HG03469 (cell line): Measurements from ENCODE around the gene MYL2.

ENCODE experiments used
- ATAC-seq: cut with Tn5 transposase; IDR thresholded peaks from one replicate; pipeline ENCODE4 v1.9.1; 2021; ENCODE audit warnings: mild to moderate bottlenecking, moderate library complexity, moderate number of reproducible peaks; ENCODE audit not compliant: unreplicated experiment

MYL2 gene

DNA sequence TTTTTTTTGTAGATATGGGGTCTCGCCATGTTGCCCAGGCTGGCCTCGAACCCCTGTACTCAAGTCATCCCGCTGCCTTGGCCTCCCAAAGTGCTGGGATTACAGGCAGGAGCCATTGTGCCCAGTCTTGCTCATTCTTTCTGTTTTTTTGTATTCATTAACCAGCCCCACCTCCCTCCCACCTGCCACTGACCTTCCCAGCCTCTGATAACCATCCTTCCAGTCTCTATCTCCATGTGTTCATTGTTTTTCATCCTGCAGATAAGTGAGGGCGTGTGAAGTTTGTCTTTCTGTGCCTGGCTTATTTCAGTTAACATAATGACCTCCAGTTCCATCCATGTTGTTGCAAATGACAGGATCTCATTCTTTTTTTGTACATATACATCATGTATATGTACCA, 19.0 kb downstream of the MYL2 start:
- ATAC-seq: no peak

- ATAC-seq: no peak
Measured at GRCh38 chr12:110896559-110896958, 23.8 kb downstream of the MYL2 start.

DNA sequence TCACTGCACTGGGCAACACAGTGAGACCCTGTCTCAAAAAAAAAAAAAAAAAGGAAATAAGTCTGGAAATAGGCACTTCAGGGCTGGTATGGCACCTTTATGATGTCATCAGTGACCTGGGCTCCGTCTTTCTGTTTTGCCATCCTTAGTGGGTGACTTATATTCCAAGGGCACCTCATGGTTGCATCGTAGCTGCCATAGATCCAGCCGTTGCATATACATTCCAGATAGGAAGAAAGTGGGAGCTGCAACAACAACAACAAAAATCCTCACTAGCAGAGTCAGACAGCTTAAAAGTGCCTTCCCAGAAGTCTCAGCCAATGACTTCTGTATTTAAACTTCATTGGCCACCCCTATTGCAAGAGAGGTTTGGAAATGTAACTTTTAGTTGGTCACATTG, 26.4 kb downstream of the MYL2 start:
- no peak for ATAC-seq

DNA sequence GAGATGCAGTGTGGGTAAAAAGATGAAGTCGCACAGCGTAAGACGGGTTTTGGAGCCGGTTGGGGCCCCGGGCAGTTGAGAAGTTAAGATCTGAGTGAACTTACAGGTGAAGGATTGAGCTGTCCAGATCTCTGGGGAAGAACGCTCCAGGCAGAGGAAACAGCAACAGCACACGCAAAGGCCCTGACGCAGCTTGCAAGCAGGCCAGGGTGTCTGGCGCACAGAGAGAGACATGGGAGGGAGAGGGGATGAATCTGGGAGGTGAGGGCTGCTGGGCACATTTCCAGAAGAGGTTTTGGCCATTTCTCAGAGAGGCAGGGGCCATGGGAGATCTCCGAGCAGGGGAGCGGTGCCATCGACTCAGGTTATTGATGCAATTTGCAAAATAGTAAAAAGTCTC, 31.0 kb downstream of the MYL2 start:
- no peak for ATAC-seq

GRCh38 chr12:110888256-110888991, 32.0 kb downstream of the MYL2 start:
- no peak for ATAC-seq

DNA sequence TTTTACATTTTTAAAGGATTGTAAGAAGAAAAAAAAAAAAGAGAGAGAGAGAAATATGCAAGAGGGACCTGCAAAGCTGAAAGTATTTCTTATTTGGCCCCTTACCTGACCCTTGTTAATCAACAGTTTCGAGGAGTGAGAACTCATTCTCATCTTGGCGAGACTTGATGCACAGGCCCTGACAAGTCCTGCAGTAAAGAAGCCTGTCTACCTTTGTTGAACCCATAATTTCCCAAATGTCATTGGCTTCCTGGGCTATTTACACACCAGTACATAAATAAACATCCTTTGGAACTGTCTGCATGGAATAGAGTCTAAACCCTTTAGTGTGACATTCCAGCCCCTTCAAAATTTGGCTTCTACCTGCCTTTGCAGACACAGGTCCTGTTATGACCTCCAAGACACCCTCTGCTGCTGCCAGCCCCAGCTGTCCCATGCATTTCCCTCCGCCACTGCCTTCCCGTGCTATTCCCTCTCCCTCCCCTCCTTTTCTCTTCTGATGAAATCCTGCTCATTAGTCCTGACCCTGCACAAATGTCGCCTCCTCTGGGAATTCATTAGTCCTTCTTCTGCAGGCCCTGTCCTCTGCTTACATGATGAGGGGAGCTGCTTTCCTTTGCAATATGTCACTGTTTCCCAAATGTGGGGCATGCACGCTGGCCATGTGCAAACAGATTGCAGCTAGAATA, 35.1 kb downstream of the MYL2 start:
- no peak for ATAC-seq

DNA sequence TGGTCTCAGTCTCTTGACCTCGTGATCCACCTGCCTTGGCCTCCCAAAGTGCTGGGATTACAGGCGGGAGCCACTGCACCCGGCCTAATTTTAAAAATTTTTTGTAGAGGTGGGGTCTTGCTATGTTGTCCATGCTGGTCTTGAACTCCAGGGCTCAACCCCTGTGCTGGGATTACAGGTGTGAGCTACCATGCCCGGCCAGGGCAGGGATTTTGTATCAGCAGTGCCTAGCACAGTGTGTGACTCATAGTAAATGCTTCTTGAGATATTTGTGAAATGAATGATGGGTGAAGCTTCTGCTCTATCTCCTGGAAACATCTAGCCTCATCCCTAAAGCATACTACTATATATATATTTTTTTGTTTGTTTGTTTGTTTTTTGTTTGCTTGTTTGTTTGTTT, 37.1 kb downstream of the MYL2 start:
- ATAC-seq: no peak

DNA sequence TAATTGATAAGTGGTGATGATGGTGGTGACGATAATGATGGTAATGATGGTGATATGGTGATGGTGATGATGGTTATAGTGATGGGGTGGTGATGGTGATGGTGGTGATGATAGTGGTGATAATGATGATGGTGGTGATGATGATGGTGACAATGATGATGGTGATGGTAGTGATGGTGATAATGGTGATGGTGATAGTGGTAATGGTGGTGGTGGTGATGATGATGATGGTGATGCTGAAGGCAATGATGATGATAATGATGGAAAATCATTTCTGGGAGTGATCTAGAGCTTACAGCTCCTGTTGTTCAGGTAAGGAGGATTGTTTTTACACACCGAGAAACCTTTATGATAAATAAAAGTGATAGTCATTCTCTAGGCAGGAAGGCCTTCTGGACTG, 39.7 kb downstream of the MYL2 start:
- no peak for ATAC-seq

GRCh38 chr12:110874781-110875180, 45.6 kb downstream of the MYL2 start:
- ATAC-seq: no peak

DNA sequence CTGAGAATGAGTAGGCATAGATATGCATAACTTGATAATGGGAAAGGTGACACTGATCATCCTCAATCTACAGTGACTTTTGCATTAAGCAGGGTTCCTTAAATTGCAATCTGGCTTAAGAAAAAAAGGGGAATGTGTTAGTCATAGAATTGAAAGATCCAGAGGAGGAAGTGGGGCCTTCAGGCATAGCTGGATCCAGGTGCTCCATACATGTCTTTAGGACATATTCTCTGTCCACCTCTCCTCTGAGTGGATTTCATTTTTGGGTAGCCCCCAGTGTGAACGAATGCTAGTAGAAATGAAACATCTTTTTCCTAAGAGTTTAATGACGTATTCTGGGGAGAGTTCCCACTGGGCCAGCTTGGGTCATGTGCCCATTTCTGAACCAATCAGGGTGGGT, 46.0 kb downstream of the MYL2 start:
- ATAC-seq: no peak

DNA sequence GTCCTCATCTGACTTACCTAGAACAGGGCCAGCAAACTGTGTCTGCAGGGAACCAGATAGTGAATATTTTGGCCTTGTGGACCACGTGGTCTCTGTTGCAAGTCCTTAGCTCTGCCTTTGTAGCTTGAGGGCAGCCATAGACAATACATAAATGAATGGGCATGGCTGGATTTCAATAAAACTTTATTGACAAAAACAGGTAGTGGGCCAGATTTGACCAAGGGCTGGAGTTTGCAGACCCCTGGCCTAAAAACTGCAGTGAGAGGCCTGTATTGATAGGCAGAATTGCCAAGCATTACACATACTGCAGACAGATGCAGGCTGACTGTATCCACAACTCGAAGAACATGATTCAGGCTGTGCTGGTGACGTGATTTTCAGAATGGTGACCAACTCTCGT, 48.3 kb downstream of the MYL2 start:
- no peak for ATAC-seq

DNA sequence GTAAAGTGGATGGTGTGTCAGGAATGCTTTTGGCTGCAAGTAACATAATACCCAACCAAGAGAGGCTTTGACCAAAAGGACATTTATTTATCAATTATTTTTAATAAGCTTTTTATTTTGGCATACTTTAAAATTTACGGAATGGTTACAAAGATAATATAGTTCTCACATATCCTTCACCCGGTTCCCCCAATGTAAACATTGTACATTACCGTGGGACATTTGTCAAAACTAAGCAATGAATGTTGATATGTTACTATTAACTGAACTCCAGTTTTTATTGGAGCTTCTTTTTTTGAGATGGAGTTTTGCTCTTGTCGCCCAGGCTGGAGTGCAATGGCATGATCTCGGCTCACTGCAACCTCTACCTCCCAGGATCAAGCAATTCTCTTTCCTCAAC, 50.6 kb downstream of the MYL2 start:
- ATAC-seq: no peak

DNA sequence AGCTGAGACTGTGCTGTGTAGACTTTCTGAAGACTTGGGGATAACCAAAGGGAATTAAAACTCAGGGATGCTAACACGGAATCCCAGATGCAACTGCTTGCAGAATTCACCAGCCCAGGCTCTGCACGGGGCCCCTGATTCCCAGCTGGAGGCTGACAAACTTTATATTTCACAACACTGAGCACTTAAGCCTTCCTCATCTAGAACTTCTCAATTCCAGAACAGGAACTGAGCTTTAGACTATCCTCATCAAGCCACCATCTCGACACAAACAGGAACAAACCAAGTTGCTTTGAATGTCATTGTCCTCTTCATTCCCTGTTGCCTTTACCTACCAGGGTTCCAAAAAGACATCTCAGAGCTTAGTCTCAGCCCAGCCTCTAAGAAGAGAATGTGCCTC, 51.4 kb downstream of the MYL2 start:
- ATAC-seq: no peak

- no peak for ATAC-seq
Measured at GRCh38 chr12:110865521-110865920, 54.9 kb downstream of the MYL2 start.

- ATAC-seq: no peak
Measured at GRCh38 chr12:110863161-110863560, 57.2 kb downstream of the MYL2 start.

DNA sequence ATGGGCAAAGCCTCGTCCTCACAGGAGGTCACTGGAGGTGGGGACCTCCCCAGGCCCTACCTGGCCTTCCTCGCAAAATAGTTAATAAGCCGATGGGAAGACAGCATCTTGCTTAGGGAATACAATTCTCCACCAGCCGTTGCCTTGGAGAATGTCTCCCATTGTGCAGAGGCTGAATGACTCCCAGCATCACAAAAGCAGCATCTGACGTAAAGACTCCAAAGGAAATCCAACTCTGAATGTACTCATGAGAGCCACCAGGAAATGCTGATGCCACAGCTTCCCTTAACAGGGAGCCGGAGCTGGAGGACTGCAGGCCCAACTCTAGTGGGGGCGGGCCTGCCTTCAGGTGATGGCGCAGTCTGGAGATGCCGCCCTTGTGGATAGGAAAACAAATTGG, 58.0 kb downstream of the MYL2 start:
- ATAC-seq: no peak

- ATAC-seq: no peak
Measured at GRCh38 chr12:110861729-110862128, 58.6 kb downstream of the MYL2 start.
